Measurements from ENCODE around the gene ASCL1.

ASCL1 gene

DNA sequence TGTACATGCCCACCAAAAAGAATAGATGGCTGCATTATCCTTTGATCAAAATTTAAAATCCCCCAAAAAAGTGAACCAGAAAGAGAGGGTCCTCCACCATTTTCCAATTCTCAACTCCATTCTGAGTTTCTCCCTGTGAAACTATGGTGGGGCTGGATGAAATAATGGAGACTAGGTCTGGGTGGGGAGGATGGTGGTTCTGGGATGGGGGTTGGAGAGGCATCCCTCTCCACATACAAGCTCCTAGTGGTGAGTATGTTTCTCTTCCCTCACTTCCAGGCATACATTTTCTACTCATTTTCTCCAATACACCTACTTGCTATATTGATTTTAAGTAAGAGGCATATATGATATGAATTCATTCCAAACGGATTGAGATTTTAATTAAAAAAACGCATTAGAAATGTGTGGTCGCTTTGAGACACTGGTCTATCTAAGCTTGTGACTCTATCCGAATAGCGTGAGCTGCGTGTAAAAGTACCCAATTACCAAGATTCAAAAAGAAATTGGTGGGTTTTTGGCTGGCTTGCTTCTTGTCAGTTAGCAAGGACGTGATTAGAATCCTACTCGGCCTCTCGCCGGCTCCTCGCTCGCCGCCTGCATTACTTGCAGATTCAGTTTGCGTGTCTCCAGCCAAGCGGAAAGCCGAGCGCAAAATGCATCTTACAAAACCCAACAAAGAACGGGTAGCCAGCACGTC, 3.4 kb downstream of the ASCL1 start:
- H3K27ac Mint-ChIP-seq = no peak overlapping the region
- H3K4me1 Mint-ChIP-seq (ENCODE audit: low read depth) = peaks cover 51% of the 10 kb centered on the region
- peaks cover 6% of the 10 kb centered on the region for H3K9me3 Mint-ChIP-seq (ENCODE audit: low read depth)
- H3K27me3 Mint-ChIP-seq = peaks cover 70% of the 10 kb centered on the region
- no peak overlapping the region for H3K4me3 Mint-ChIP-seq
- peaks cover 6% of the 10 kb centered on the region for H3K36me3 Mint-ChIP-seq

DNA sequence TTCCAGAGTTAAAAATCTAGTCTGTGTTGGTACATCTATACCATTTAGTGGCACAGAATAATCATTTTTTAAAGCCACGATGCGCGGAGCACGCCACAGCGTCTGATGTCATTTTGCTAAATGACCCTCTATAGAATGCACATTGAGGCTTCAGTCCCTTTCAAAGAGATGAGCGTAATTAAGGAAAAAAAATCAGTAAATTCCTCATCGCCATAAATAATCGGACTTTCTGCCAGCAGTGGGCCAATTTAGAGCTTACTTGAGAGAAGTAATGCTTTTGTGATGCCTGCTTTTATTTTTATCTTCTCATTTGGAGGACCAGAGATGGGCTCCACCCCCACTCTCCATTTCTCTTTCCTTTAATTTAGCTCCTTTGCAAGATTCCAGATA, 4.0 kb downstream of the ASCL1 start:
- H3K27ac Mint-ChIP-seq = no peak overlapping the region
- peaks cover 51% of the 10 kb centered on the region for H3K4me1 Mint-ChIP-seq (ENCODE audit: low read depth)
- H3K36me3 Mint-ChIP-seq = peaks cover 6% of the 10 kb centered on the region
- H3K27me3 Mint-ChIP-seq = peaks cover 70% of the 10 kb centered on the region
- H3K4me3 Mint-ChIP-seq = peak overlapping the region; percentile 53
- peaks cover 6% of the 10 kb centered on the region for H3K9me3 Mint-ChIP-seq (ENCODE audit: low read depth)

- Mint-ChIP-seq H3K27me3 (peaks cover 72% of the 10 kb centered on the region), H3K27ac (no peak overlapping the region), H3K9me3 (ENCODE audit: low read depth) (peaks cover 6% of the 10 kb centered on the region), H3K36me3 (peaks cover 6% of the 10 kb centered on the region), H3K4me1 (ENCODE audit: low read depth) (peaks cover 45% of the 10 kb centered on the region), H3K4me3 (peak overlapping the region; percentile 68)
Observed at GRCh38 chr12:102962532-102962931, 5.1 kb downstream of the ASCL1 start.

DNA sequence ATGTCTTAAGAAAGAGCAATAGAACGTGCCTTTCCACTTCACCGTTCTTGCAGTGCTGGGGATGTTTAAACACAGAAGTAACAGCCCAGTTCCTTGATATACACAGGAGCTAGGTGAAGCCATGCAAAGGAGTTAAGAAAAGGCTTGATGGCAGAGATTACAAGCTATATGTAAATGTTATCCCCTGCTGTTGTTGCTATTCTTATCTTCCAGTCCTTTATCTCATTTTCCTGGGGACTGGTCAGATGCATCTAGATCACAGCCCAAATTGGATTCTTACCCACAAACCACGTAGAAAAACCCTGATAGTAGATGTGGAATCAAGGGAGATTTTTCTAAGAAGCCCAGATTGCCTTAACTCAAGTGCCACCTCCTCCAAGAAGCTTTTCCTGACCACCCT, 5.5 kb downstream of the ASCL1 start:
- H3K9me3 Mint-ChIP-seq (ENCODE audit: low read depth) = peaks cover 6% of the 10 kb centered on the region
- no peak overlapping the region for H3K27ac Mint-ChIP-seq
- peaks cover 6% of the 10 kb centered on the region for H3K36me3 Mint-ChIP-seq
- peak overlapping the region; percentile 68 for H3K4me3 Mint-ChIP-seq
- peaks cover 71% of the 10 kb centered on the region for H3K27me3 Mint-ChIP-seq
- H3K4me1 Mint-ChIP-seq (ENCODE audit: low read depth) = peaks cover 41% of the 10 kb centered on the region

DNA sequence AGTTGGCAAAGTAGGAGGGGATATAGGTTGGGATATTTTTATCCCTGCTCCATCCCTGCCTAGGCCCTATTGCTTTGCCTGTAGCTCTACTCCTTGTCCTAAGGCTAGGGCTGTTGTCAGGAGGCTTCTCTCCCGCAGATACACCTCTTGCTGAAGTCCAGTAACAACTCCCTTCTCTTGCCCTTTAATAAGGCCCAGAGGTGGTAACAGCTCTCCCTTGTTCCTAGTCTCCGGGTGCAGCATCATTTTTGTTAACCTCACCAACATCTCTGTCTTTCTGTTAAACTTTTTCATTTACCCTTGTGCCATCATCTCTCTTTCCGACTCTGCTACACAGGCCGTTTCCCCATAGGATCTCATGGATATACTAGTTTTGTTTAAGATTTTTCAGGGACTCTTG, 6.3 kb downstream of the ASCL1 start:
- no peak overlapping the region for H3K27ac Mint-ChIP-seq
- H3K27me3 Mint-ChIP-seq = peaks cover 72% of the 10 kb centered on the region
- peaks cover 40% of the 10 kb centered on the region for H3K4me1 Mint-ChIP-seq (ENCODE audit: low read depth)

GRCh38 chr12:102964872-102965271, 7.4 kb downstream of the ASCL1 start:
- Mint-ChIP-seq H3K27me3 (peaks cover 69% of the 10 kb centered on the region), H3K4me3 (peak overlapping the region; percentile 81), H3K9me3 (ENCODE audit: low read depth) (peaks cover 6% of the 10 kb centered on the region), H3K36me3 (peaks cover 6% of the 10 kb centered on the region), H3K27ac (no peak overlapping the region), H3K4me1 (ENCODE audit: low read depth) (peaks cover 35% of the 10 kb centered on the region)

More for the DNA sequence above, 6.3 kb downstream of the ASCL1 start:
- Mint-ChIP-seq H3K4me3 (no peak overlapping the region), H3K9me3 (ENCODE audit: low read depth) (peaks cover 6% of the 10 kb centered on the region), H3K36me3 (peaks cover 6% of the 10 kb centered on the region)

DNA sequence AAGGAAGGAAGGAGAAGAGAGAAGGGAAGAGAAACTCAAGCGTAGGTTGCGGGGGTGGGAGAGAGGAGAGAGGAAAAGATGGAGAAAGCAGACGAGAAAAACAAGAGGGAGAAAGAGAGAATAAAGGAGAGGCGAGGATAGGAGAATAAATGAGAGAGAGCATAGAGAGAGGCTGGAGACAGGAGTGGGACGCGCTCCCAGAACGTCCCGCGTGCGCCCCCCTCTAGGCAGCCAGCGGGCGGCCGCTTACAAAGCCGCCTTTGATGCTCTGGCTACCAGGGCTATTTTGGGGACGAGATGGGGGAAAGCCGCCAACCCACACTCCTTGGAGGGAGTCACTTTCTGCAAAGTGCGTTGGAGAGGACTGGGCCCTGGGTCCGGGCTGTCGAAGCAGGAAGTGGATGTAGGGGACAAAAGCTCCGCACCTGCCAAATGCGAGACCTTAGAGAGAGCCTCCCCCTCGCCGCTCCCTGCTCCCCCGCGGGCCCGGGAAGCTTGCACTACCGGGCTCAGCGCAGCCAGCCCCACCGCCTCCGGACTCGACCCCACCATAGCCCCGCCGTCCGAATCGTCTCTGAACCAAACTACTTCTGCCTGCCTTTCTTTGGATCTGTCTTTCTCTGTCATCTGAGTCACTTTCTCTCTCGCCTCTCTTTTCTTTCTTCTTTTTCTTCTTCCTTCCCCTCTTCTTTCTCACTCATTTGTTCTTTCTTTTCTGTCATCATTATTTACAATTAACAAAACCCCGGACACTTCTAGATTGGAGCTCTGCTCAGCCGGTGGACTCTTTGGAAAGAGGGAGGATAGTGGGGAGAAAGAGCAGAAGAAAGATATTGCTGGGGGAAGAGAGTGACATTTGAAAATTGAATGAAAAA, 8.0 kb downstream of the ASCL1 start:
- Mint-ChIP-seq H3K4me1 (ENCODE audit: low read depth) (peaks cover 35% of the 10 kb centered on the region), H3K27me3 (peaks cover 70% of the 10 kb centered on the region), H3K27ac (no peak overlapping the region), H3K36me3 (peaks cover 6% of the 10 kb centered on the region), H3K9me3 (ENCODE audit: low read depth) (peaks cover 6% of the 10 kb centered on the region), H3K4me3 (peak overlapping the region; percentile 81)

- Mint-ChIP-seq H3K27me3 (peaks cover 66% of the 10 kb centered on the region), H3K4me1 (ENCODE audit: low read depth) (peaks cover 35% of the 10 kb centered on the region), H3K9me3 (ENCODE audit: low read depth) (peaks cover 6% of the 10 kb centered on the region), H3K27ac (no peak overlapping the region), H3K36me3 (peaks cover 6% of the 10 kb centered on the region), H3K4me3 (peak overlapping the region; percentile 81)
Observed at GRCh38 chr12:102966200-102966863, 8.9 kb downstream of the ASCL1 start.

- Mint-ChIP-seq H3K4me3 (no peak overlapping the region), H3K27ac (no peak overlapping the region), H3K9me3 (ENCODE audit: low read depth) (no peaks in the 10 kb centered on the region), H3K36me3 (no peaks in the 10 kb centered on the region), H3K4me1 (ENCODE audit: low read depth) (peaks cover 2% of the 10 kb centered on the region), H3K27me3 (peaks cover 36% of the 10 kb centered on the region)
Observed at GRCh38 chr12:102970780-102971179, 13.3 kb downstream of the ASCL1 start.

GRCh38 chr12:102971227-102971626, 13.8 kb downstream of the ASCL1 start:
- Mint-ChIP-seq H3K27me3 (peaks cover 34% of the 10 kb centered on the region), H3K4me3 (no peak overlapping the region), H3K36me3 (no peaks in the 10 kb centered on the region), H3K4me1 (ENCODE audit: low read depth) (no peaks in the 10 kb centered on the region), H3K27ac (no peak overlapping the region), H3K9me3 (ENCODE audit: low read depth) (no peaks in the 10 kb centered on the region)

- Mint-ChIP-seq H3K36me3 (no peaks in the 10 kb centered on the region), H3K9me3 (ENCODE audit: low read depth) (no peaks in the 10 kb centered on the region), H3K4me3 (no peak overlapping the region), H3K27me3 (peaks cover 17% of the 10 kb centered on the region), H3K27ac (no peak overlapping the region), H3K4me1 (ENCODE audit: low read depth) (no peaks in the 10 kb centered on the region)
Observed at GRCh38 chr12:102973583-102973982, 16.1 kb downstream of the ASCL1 start.

GRCh38 chr12:102976609-102977280, 19.3 kb downstream of the ASCL1 start:
- Mint-ChIP-seq H3K27ac (no peak overlapping the region), H3K4me1 (ENCODE audit: low read depth) (no peaks in the 10 kb centered on the region), H3K9me3 (ENCODE audit: low read depth) (no peaks in the 10 kb centered on the region), H3K27me3 (peaks cover 6% of the 10 kb centered on the region), H3K36me3 (no peaks in the 10 kb centered on the region), H3K4me3 (no peak overlapping the region)

DNA sequence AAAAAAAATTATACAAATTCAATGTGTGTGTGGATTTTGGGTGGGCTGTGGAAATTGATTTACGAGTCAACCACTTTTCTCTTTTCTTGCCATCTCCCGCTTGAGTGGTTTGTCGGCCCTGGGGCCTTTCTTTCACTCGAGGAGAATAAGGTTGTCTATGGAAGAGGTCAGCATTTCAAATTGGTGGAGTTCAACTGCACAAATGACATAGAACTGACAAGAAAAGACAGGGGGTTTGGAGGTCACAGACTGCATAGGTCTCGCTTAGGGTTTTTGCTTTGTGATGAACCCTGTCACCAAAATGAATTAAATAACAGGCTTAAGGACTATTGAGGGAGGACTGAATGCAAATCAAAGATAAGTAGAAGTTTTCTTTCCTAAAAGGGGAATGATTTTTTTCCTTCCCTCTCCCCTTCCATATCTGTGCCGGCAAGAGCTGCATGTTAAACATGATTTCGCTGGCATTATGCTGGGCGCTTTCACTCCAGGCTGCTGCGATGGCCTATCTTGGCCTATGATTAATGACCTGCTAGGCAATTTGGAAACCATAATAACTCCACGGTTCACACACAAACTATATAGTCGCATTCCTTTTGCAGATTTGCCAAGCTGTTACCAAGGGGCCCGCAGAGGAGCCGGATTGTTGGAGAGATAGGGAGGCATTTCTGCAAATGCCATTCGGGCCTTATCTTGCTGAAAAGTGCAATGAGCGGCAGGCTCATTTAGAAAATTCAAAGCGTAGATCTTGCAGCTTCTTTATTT, 20.7 kb downstream of the ASCL1 start:
- no peaks in the 10 kb centered on the region for H3K4me1 Mint-ChIP-seq (ENCODE audit: low read depth)
- peaks cover 10% of the 10 kb centered on the region for H3K27me3 Mint-ChIP-seq
- no peaks in the 10 kb centered on the region for H3K9me3 Mint-ChIP-seq (ENCODE audit: low read depth)
- H3K36me3 Mint-ChIP-seq = no peaks in the 10 kb centered on the region
- no peak overlapping the region for H3K4me3 Mint-ChIP-seq
- H3K27ac Mint-ChIP-seq = no peak overlapping the region

GRCh38 chr12:102980350-102980749, 22.9 kb downstream of the ASCL1 start:
- H3K4me1 Mint-ChIP-seq (ENCODE audit: low read depth) = no peaks in the 10 kb centered on the region
- H3K36me3 Mint-ChIP-seq = no peaks in the 10 kb centered on the region
- no peak overlapping the region for H3K4me3 Mint-ChIP-seq
- no peaks in the 10 kb centered on the region for H3K9me3 Mint-ChIP-seq (ENCODE audit: low read depth)
- H3K27me3 Mint-ChIP-seq = peaks cover 18% of the 10 kb centered on the region
- H3K27ac Mint-ChIP-seq = no peak overlapping the region
